ENCODE results near the gene OR2V1.

GRCh38 chr5:181134259-181134658 lies 3.3 kb upstream of the OR2V1 start:
- TF ChIP-seq FOXM1 (IDR thresholded peaks at IDR 0.05; ENCODE audit: borderline replicate concordance) (no peak), TARDBP (IDR thresholded peaks at IDR 0.05) (no peak), ARNT (IDR thresholded peaks at IDR 0.05) (no peak), SP1 (IDR thresholded peaks at IDR 0.05) (no peak), SUZ12 (IDR thresholded peaks at IDR 0.05) (no peak), LEF1 (IDR thresholded peaks at IDR 0.05; ENCODE audit: borderline replicate concordance) (no peak), NFRKB (IDR thresholded peaks at IDR 0.05) (no peak), L3MBTL2 (conservative IDR thresholded peaks at IDR 0.05) (no peak)
